ENCODE data around the gene RPL22L1. TPM values are rescaled to one million over a fixed set of nuclear protein-coding genes. Genes with fewer than 3 reads are reported as not detected.
A peak's percentile ranks its signal among the peaks of the same experiment; 100 is the strongest.

Gene RPL22L1
- total RNA-seq, 1 donor from 2014 or later = 95.6 TPM

DNA sequence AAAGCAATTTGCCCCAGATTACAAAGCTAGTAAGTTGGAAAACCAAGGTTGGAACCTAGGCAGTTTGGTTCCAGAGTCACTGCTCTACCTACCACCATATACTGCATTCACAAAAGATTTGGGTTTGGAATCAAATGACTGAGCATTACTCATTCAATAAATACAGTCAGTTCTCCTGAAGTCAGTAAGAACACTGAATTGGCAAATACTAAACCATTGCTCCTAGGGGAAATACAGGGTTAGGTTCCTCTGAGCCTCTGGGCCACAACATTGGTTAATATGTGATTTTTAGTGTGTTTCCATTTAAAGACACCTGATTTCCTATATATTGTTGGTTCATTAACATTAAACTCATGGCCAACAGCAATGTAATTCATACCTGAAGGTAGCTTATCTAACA is 40.5 kb upstream of the RPL22L1 start:
- no peaks in the 10 kb centered on the region for H3K36me3 ChIP-seq (ENCODE audit: insufficient read depth, low read length)

GRCh38 chr3:170909129-170909903 is 39.3 kb upstream of the RPL22L1 start:
- peak overlapping the region; percentile 34 for H3K27ac Mint-ChIP-seq (ENCODE audit: unreplicated experiment)
- peak overlapping the region; percentile 60 for H3K4me3 Mint-ChIP-seq (ENCODE audit: unreplicated experiment)
- DNase-seq (ENCODE audit: low read depth) (peak; percentile 98), FAIRE-seq (no peak)
- peak overlapping the region; percentile 69 for H3K4me3 ChIP-seq (ENCODE audit: insufficient read depth, low read depth, low read length)
- peaks cover 2% of the 10 kb centered on the region for H3K9me3 Mint-ChIP-seq (ENCODE audit: unreplicated experiment)
- peak overlapping the region; percentile 91 for H3K4me2 ChIP-seq (ENCODE audit: low read length)
- peaks cover 11% of the 10 kb centered on the region for H3K9me3 ChIP-seq (ENCODE audit: insufficient read depth, low read depth, low read length)
- peaks cover 7% of the 10 kb centered on the region for H3K4me1 ChIP-seq (ENCODE audit: insufficient read depth, low read length)
- no peaks in the 10 kb centered on the region for H3K27me3 ChIP-seq (ENCODE audit: insufficient read depth, low read length)
- H3K27me3 Mint-ChIP-seq (ENCODE audit: low read depth, unreplicated experiment) = no peaks in the 10 kb centered on the region
- H3K36me3 ChIP-seq (ENCODE audit: insufficient read depth, low read length) = no peaks in the 10 kb centered on the region
- H4K20me1 ChIP-seq (ENCODE audit: insufficient read depth, low read length) = no peaks in the 10 kb centered on the region
- H3K79me2 ChIP-seq (ENCODE audit: insufficient read depth, low read length) = peaks cover 16% of the 10 kb centered on the region
- H3K36me3 Mint-ChIP-seq (ENCODE audit: low read depth, unreplicated experiment) = no peaks in the 10 kb centered on the region
- H3K27ac ChIP-seq (ENCODE audit: low read depth, low read length) = no peak overlapping the region
- peaks cover 2% of the 10 kb centered on the region for H3K4me1 Mint-ChIP-seq (ENCODE audit: low read depth, unreplicated experiment)
- H3K9ac ChIP-seq (ENCODE audit: low read length) = no peak overlapping the region
- H2AFZ ChIP-seq (ENCODE audit: low read depth, low read length) = peak overlapping the region; percentile 89
- TF ChIP-seq, protein P1, sequence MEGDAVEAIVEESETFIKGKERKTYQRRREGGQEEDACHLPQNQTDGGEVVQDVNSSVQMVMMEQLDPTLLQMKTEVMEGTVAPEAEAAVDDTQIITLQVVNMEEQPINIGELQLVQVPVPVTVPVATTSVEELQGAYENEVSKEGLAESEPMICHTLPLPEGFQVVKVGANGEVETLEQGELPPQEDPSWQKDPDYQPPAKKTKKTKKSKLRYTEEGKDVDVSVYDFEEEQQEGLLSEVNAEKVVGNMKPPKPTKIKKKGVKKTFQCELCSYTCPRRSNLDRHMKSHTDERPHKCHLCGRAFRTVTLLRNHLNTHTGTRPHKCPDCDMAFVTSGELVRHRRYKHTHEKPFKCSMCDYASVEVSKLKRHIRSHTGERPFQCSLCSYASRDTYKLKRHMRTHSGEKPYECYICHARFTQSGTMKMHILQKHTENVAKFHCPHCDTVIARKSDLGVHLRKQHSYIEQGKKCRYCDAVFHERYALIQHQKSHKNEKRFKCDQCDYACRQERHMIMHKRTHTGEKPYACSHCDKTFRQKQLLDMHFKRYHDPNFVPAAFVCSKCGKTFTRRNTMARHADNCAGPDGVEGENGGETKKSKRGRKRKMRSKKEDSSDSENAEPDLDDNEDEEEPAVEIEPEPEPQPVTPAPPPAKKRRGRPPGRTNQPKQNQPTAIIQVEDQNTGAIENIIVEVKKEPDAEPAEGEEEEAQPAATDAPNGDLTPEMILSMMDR (IDR thresholded peaks at IDR 0.05; ENCODE audit: insufficient read depth, low read depth, low read length) = no peak
- TF ChIP-seq EZH2 (IDR thresholded peaks at IDR 0.05; ENCODE audit: insufficient read depth, low read length) = no peak

More for the DNA sequence above, 40.5 kb upstream of the RPL22L1 start:
- Mint-ChIP-seq H3K27me3 (ENCODE audit: low read depth, unreplicated experiment) (no peaks in the 10 kb centered on the region), H3K4me1 (ENCODE audit: low read depth, unreplicated experiment) (peaks cover 2% of the 10 kb centered on the region), H3K4me3 (ENCODE audit: unreplicated experiment) (no peak overlapping the region), H3K9me3 (ENCODE audit: unreplicated experiment) (peaks cover 2% of the 10 kb centered on the region), H3K27ac (ENCODE audit: unreplicated experiment) (no peak overlapping the region), H3K36me3 (ENCODE audit: low read depth, unreplicated experiment) (no peaks in the 10 kb centered on the region)
- Histone ChIP-seq H3K27me3 (ENCODE audit: insufficient read depth, low read length) (no peaks in the 10 kb centered on the region), H3K9ac (ENCODE audit: low read length) (no peak overlapping the region), H3K4me2 (ENCODE audit: low read length) (no peak overlapping the region), H3K4me3 (ENCODE audit: insufficient read depth, low read depth, low read length) (no peak overlapping the region), H3K9me3 (ENCODE audit: insufficient read depth, low read depth, low read length) (peaks cover 11% of the 10 kb centered on the region), H3K79me2 (ENCODE audit: insufficient read depth, low read length) (peaks cover 11% of the 10 kb centered on the region), H4K20me1 (ENCODE audit: insufficient read depth, low read length) (no peaks in the 10 kb centered on the region), H3K4me1 (ENCODE audit: insufficient read depth, low read length) (peaks cover 7% of the 10 kb centered on the region), H3K27ac (ENCODE audit: low read depth, low read length) (no peak overlapping the region), H2AFZ (ENCODE audit: low read depth, low read length) (no peak overlapping the region)
- FAIRE-seq (no peak), DNase-seq (ENCODE audit: low read depth) (no peak)
- no peak for TF ChIP-seq EZH2 (IDR thresholded peaks at IDR 0.05; ENCODE audit: insufficient read depth, low read length)
- TF ChIP-seq, protein P1 (IDR thresholded peaks at IDR 0.05; ENCODE audit: insufficient read depth, low read depth, low read length) = no peak
